ENCODE results near the gene ZNF605.

DNA sequence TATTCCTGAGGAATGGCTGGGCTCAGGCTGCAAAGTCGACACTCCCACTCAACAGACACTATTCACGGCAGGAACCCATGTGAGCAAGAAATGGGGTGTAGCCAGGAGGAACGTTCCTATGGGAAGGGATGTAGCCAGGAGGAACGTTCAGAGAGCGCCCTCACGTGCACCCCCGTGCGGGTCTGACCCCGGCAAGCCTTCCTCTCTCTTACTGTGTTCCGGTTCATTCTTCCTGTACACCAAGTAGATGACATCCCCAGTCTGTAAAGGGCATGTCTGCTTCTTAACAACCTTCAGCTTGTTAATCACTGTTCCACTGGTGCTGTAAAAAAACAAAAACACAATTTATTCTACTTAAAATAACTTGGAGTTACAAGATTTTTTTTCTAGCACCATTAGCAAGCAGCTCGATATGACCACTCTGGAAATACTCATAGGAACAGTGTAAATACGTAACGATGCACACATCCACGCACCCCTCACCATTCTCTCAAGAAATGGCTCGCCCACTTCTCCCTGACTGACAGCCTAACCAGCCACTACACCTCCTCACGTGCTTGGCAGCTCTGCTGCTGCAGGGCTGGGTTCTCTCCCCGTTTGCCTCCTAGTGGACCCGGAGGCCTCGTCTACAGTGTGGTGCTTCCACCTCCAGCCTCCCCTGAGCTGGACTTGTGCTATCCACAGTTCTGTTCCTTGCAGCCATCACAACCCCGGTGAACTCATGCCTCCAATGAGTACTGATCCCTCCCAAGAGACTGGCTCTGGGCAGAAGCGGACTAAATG is 83.8 kb downstream of the ZNF605 start:
- TF ChIP-seq POLR2A (IDR thresholded peaks at IDR 0.05; ENCODE audit: low read length) (no peak), GATA1 (IDR thresholded peaks at IDR 0.05; ENCODE audit: low read depth, low read length) (no peak)
